PC-3 (cell line): ENCODE measurements around the gene PUS7L. TPM values are rescaled to one million over a fixed set of nuclear protein-coding genes. Genes with fewer than 3 reads are reported as not detected.

Experiments
- ATAC-seq: fragments of 200-7000 bp; cut with Tn5 transposase; 2 replicates; pipeline ENCODE4 v1.9.1; 2020; ENCODE audit warnings: mild to moderate bottlenecking, moderate library complexity
- BruUV-seq: library from RNA; stranded (reverse); fragments of 400-500 nt; replicated peaks from 2 replicates; lab custom pipeline; 2021; lab: Mats Ljungman, UMichigan
- CTCF ChIA-PET: fragments of 300-600 bp; sonication (Branson Sonifier 250); formaldehyde crosslinking; loops from one replicate; lab custom pipeline; 2022; ENCODE audit warnings: antibody characterized with exemption; lab: Charles Lee
- POLR2A ChIA-PET: fragments of 300-600 bp; sonication (Branson Sonifier 250); formaldehyde crosslinking; loops from one replicate; lab custom pipeline; 2022; ENCODE audit warnings: antibody characterized with exemption; ENCODE audit not compliant: unreplicated experiment; lab: Charles Lee
- DNase-seq: peaks from one replicate; pipeline ENCODE4 v3.0.0-alpha.2; 2015
- H2AFZ ChIP-seq: fragments of 300-600 bp; sonication (generic); 2 replicates; pipeline ENCODE4 v1.6.0; 2016; ENCODE audit warnings: antibody characterized with exemption, low read length
- H3F3A ChIP-seq: fragments of 300-600 bp; sonication (generic); one replicate; pipeline ENCODE4 v1.6.0; 2017; ENCODE audit warnings: antibody characterized with exemption, low read length, control low read depth, mild to moderate bottlenecking; ENCODE audit not compliant: unreplicated experiment
- H3K27ac ChIP-seq: fragments of 300-600 bp; sonication (generic); 2 replicates; pipeline ENCODE4 v1.5.1; 2016; ENCODE audit warnings: mild to moderate bottlenecking, low read length
- H3K27me3 ChIP-seq: fragments of 300-600 bp; sonication (generic); 2 replicates; pipeline ENCODE4 v1.6.1; 2016; ENCODE audit warnings: low read length, mixed read lengths
- H3K36me3 ChIP-seq: fragments of 300-600 bp; sonication (generic); 2 replicates; pipeline ENCODE4 v1.6.1; 2016; ENCODE audit warnings: low read depth, mixed run types, low read length, mixed read lengths
- H3K4me1 ChIP-seq: fragments of 300-600 bp; sonication (generic); 2 replicates; pipeline ENCODE4 v1.5.1; 2016; ENCODE audit warnings: low read length; ENCODE audit not compliant: insufficient read depth
- H3K4me2 ChIP-seq: fragments of 300-600 bp; sonication (generic); 2 replicates; pipeline ENCODE4 v1.6.0; 2016; ENCODE audit warnings: low read length
- H3K4me3 ChIP-seq: fragments of 300-600 bp; sonication (generic); 2 replicates; pipeline ENCODE4 v1.5.1; 2016; ENCODE audit warnings: mild to moderate bottlenecking, low read length, mixed read lengths
- H3K79me2 ChIP-seq: fragments of 300-600 bp; sonication (generic); 2 replicates; pipeline ENCODE4 v1.6.1; 2017; ENCODE audit warnings: low read length, mixed read lengths
- H3K9ac ChIP-seq: fragments of 300-600 bp; sonication (generic); 2 replicates; pipeline ENCODE4 v1.6.0; 2016; ENCODE audit warnings: mild to moderate bottlenecking, low read length
- H3K9me2 ChIP-seq: fragments of 300-600 bp; sonication (generic); replicated peaks from 2 replicates; pipeline ENCODE4 v1.6.1; 2016; ENCODE audit warnings: mixed run types, low read length, mixed read lengths
- H3K9me3 ChIP-seq: fragments of 300-600 bp; sonication (generic); 2 replicates; pipeline ENCODE4 v1.6.1; 2016; ENCODE audit warnings: low read length, mixed read lengths
- H4K20me1 ChIP-seq: fragments of 300-600 bp; sonication (generic); 2 replicates; pipeline ENCODE4 v1.6.1; 2016; ENCODE audit warnings: low read length, mixed read lengths
- CTCF ChIP-seq: fragments of 300-600 bp; sonication (generic); conservative IDR thresholded peaks from 2 replicates; pipeline ENCODE4 v1.5.1; 2017; ENCODE audit warnings: antibody characterized with exemption, low read depth, mild to moderate bottlenecking, low read length
- EZH2 ChIP-seq: fragments of 300-600 bp; sonication (generic); IDR thresholded peaks from one replicate; pipeline ENCODE4 v1.6.1; 2017; ENCODE audit warnings: antibody characterized with exemption, mild to moderate bottlenecking, low read length; ENCODE audit not compliant: unreplicated experiment
- EZH2phosphoT487 ChIP-seq: fragments of 300-600 bp; sonication (generic); IDR thresholded peaks from 2 replicates; pipeline ENCODE4 v1.6.1; 2018; ENCODE audit warnings: mild to moderate bottlenecking, antibody characterized with exemption, low read length, borderline replicate concordance
- intact Hi-C: fragments of 100-400 bp; cut with micrococcal nuclease; formaldehyde crosslinking; loops from 2 replicates; pipeline ENCODE4 v1.9.0; 2023
- total RNA-seq: library from RNA; depleted of rRNA; stranded (reverse); fragments of >200 nt; gene quantifications from 2 replicates; pipeline ENCODE4 v1.2.3, GENCODE V29; 2014

The PUS7L gene
- total RNA-seq, 1 experiment from 2014 or later, result 14.6 TPM

- no peaks in the 10 kb centered on the region for H3F3A ChIP-seq
- H3K9me2 ChIP-seq, result no peaks in the 10 kb centered on the region
- no peak overlapping the region for H3K4me3 ChIP-seq
- no peaks in the 10 kb centered on the region for H3K79me2 ChIP-seq
- H2AFZ ChIP-seq, result no peak overlapping the region
- H4K20me1 ChIP-seq, result no peaks in the 10 kb centered on the region
- H3K36me3 ChIP-seq, result peaks cover 35% of the 10 kb centered on the region
- ChIA-PET POLR2A (no interaction called here), CTCF (no interaction called here)
- peaks cover 9% of the 10 kb centered on the region for H3K4me1 ChIP-seq
- H3K9ac ChIP-seq, result no peak overlapping the region
- no peaks in the 10 kb centered on the region for H3K27me3 ChIP-seq
- H3K9me3 ChIP-seq, result no peaks in the 10 kb centered on the region
- peak; percentile 47 for TF ChIP-seq CTCF
- TF ChIP-seq EZH2phosphoT487, result no peak
- TF ChIP-seq EZH2, result no peak
- BruUV-seq, result no TSS peak
- ATAC-seq (no peak), DNase-seq (no peak)
- intact Hi-C loops, result no loop called here
- no peak overlapping the region for H3K27ac ChIP-seq
- no peak overlapping the region for H3K4me2 ChIP-seq
Observed at GRCh38 chr12:43733687-43734086, 24.9 kb downstream of the PUS7L start.

DNA sequence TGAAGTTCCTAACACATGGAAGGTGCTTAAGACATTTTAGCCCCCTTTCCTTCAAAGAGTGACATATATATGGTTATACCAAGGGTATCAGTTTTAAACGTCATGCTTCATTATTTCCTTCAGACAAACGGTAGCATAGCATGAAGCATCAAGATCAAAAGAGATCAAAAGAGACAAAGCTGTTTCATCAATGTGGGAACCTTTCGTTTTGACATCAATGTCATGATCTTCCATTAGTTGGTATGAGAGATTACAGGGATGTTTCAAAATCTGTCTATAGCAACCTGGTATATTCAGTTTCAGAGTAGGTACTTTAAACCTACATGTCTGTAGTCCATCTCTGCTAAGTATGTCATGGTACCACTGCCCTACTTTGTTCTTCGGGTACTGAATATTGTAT lies 28.3 kb downstream of the PUS7L start:
- POLR2A ChIA-PET, result no interaction called here

More for the DNA sequence above, 28.3 kb downstream of the PUS7L start:
- Histone ChIP-seq H4K20me1 (no peaks in the 10 kb centered on the region), H3K4me2 (no peak overlapping the region), H2AFZ (no peak overlapping the region), H3F3A (no peaks in the 10 kb centered on the region), H3K4me3 (no peak overlapping the region), H3K27me3 (no peaks in the 10 kb centered on the region), H3K9me2 (no peaks in the 10 kb centered on the region), H3K36me3 (peaks cover 29% of the 10 kb centered on the region), H3K9me3 (no peaks in the 10 kb centered on the region), H3K9ac (no peak overlapping the region), H3K4me1 (no peaks in the 10 kb centered on the region), H3K79me2 (no peaks in the 10 kb centered on the region), H3K27ac (no peak overlapping the region)
- CTCF ChIA-PET, result no interaction called here
- no peak for ATAC-seq
- TF ChIP-seq CTCF (no peak), EZH2 (no peak), EZH2phosphoT487 (no peak)
- intact Hi-C loops, result no loop called here
- DNase-seq, result no peak
- no TSS peak for BruUV-seq
